Left lung (tissue), 10 donors: Measurements from ENCODE around the gene RALGPS1. TPM values are rescaled to one million over a fixed set of nuclear protein-coding genes. Genes with fewer than 3 reads are reported as not detected.
A peak's percentile ranks its signal among the peaks of the same experiment; 100 is the strongest.

ENCODE experiments used
- ATAC-seq: fragments of 200-7000 bp; cut with Tn5 transposase; one replicate; pipeline ENCODE4 v1.9.1; 2020; ENCODE audit warnings: moderate library complexity
- DNase-seq, 4 donors: peaks; one replicate each; pipeline ENCODE4 v3.0.0-alpha.2; 2013 to 2020
- H3K27ac ChIP-seq, 2 donors: fragments of 200-600 bp; sonication (generic) in 1 of 2; one replicate each; pipeline versions ENCODE4 v1.5.0 to v1.8.0; 2020 to 2021
- H3K27me3 ChIP-seq, 2 donors: fragments of 200-600 bp; sonication (generic) in 1 of 2; one replicate each; pipeline versions ENCODE4 v1.5.0 to v1.8.0; 2020 to 2021
- H3K36me3 ChIP-seq, 2 donors: fragments of 200-600 bp; sonication (generic) in 1 of 2; one replicate each; pipeline versions ENCODE4 v1.5.0 to v1.8.0; 2020 to 2021
- H3K4me1 ChIP-seq, 2 donors: fragments of 200-600 bp; one replicate each; pipeline ENCODE4 v1.8.0; 2021
- H3K4me3 ChIP-seq, 2 donors: fragments of 200-600 bp; sonication (generic) in 1 of 2; one replicate each; pipeline versions ENCODE4 v1.5.0 to v1.8.0; 2020 to 2021; ENCODE audit warnings: mild to moderate bottlenecking in 1 of 2
- H3K9me3 ChIP-seq, 2 donors: fragments of 200-600 bp; sonication (generic) in 1 of 2; one replicate each; pipeline versions ENCODE4 v1.5.0 to v1.8.0; 2020 to 2021
- CTCF ChIP-seq, 2 donors: fragments of 200-600 bp; sonication (generic) in 1 of 2; IDR thresholded peaks; one replicate each; pipeline versions ENCODE4 v1.5.0 to v1.8.0; 2021; ENCODE audit warnings: antibody characterized with exemption in 2 of 2
- intact Hi-C, 2 donors: fragments of 100-400 bp; cut with DNase I; formaldehyde crosslinking; loops; one replicate each; pipeline versions ENCODE4 v1.11.2 to v1.14.2; 2022
- polyA plus RNA-seq, 6 donors: library from polyadenylated mRNA; unstranded; fragments of 120-200 nt; gene quantifications; one replicate each; pipeline ENCODE4 v1.2.1, GENCODE V29; 2013; ENCODE audit not compliant: insufficient read length in 6 of 6
- total RNA-seq, 2 donors: library from RNA; stranded (reverse); fragmentation: NEBNext Ultra II Directional; extraction: Animal tissue kit (Norgen Biotek cat#: 25700); gene quantifications; one replicate each; pipeline ENCODE4 v1.2.1, GENCODE V29; 2021
- donor health status: DM: no; HTN: yes; CAD: no.
- donor health status: DM: no; HTN: no; CAD: no.

The RALGPS1 gene
- total and polyA plus RNA-seq, 8 donors = 11.9 to 27.6 (median 21.5) TPM

GRCh38 chr9:127109212-127109711 is 194.7 kb downstream of the RALGPS1 start:
- Histone ChIP-seq H3K36me3 (no peaks in the 10 kb centered on the region), H3K4me1 (peaks cover 11 to 17% of the 10 kb centered on the region in 2 donors), H3K27ac (no peak overlapping the region), H3K9me3 (no peaks in the 10 kb centered on the region), H3K4me3 (no peak overlapping the region), H3K27me3 (no peaks in the 10 kb centered on the region)
- no peak for DNase-seq
- no peak for ATAC-seq
- intact Hi-C loops = no loop called here
- TF ChIP-seq CTCF (IDR thresholded peaks at IDR 0.05) = no peak

- peak; percentile 76 for ATAC-seq
- Histone ChIP-seq H3K27ac (no peak overlapping the region), H3K27me3 (no peaks in the 10 kb centered on the region), H3K9me3 (no peaks in the 10 kb centered on the region), H3K36me3 (no peaks in the 10 kb centered on the region), H3K4me3 (no peak overlapping the region), H3K4me1 (peaks cover 14 to 15% of the 10 kb centered on the region in 2 donors)
- TF ChIP-seq CTCF (IDR thresholded peaks at IDR 0.05) = no peak
- intact Hi-C loops = no loop called here
- peak in 2 of 4 donors; percentile 62 to 63 for DNase-seq
These were observed 197.5 kb downstream of the RALGPS1 start for GRCh38 chr9:127112056-127112455.

GRCh38 chr9:127112735-127113161 is 198.2 kb downstream of the RALGPS1 start:
- Histone ChIP-seq H3K9me3 (no peaks in the 10 kb centered on the region), H3K27ac (no peak overlapping the region), H3K27me3 (no peaks in the 10 kb centered on the region), H3K36me3 (no peaks in the 10 kb centered on the region), H3K4me1 (peaks cover 14 to 15% of the 10 kb centered on the region in 2 donors), H3K4me3 (no peak overlapping the region)
- ATAC-seq = peak; percentile 70
- intact Hi-C loops = no loop called here
- DNase-seq = no peak
- TF ChIP-seq CTCF (IDR thresholded peaks at IDR 0.05) = no peak

GRCh38 chr9:127113191-127113972 is 198.8 kb downstream of the RALGPS1 start:
- no peak for DNase-seq
- Histone ChIP-seq H3K4me1 (peaks cover 14 to 15% of the 10 kb centered on the region in 2 donors), H3K36me3 (no peaks in the 10 kb centered on the region), H3K9me3 (no peaks in the 10 kb centered on the region), H3K4me3 (no peak overlapping the region), H3K27me3 (no peaks in the 10 kb centered on the region), H3K27ac (no peak overlapping the region)
- peak; percentile 38 for ATAC-seq
- intact Hi-C loops = no loop called here
- no peak for TF ChIP-seq CTCF (IDR thresholded peaks at IDR 0.05)

GRCh38 chr9:127114606-127115005 is 200.0 kb downstream of the RALGPS1 start:
- Histone ChIP-seq H3K9me3 (no peaks in the 10 kb centered on the region), H3K36me3 (no peaks in the 10 kb centered on the region), H3K4me1 (peaks cover 14 to 18% of the 10 kb centered on the region in 2 donors), H3K27me3 (no peaks in the 10 kb centered on the region), H3K27ac (no peak overlapping the region), H3K4me3 (no peak overlapping the region)
- TF ChIP-seq CTCF (IDR thresholded peaks at IDR 0.05) = no peak
- DNase-seq (no peak), ATAC-seq (no peak)
- intact Hi-C loops = no loop called here
